HFFc6 (cell line): ENCODE measurements around the gene IQSEC2. TPM values are rescaled to one million over a fixed set of nuclear protein-coding genes. Genes with fewer than 3 reads are reported as not detected.

ENCODE experiments used
- DNase-seq: peaks from one replicate; pipeline ENCODE4 v3.0.0-alpha.2; 2018
- H3K27ac Mint-ChIP-seq: 2 replicates; pipeline ENCODE4 v1.8.0; 2020; ENCODE audit warnings: mild to moderate bottlenecking, mixed read lengths
- H3K27me3 Mint-ChIP-seq: 2 replicates; pipeline ENCODE4 v1.8.0; 2021; ENCODE audit warnings: mild to moderate bottlenecking, moderate library complexity, mixed read lengths; ENCODE audit not compliant: insufficient read depth
- H3K36me3 Mint-ChIP-seq: 2 replicates; pipeline ENCODE4 v1.8.0; 2021; ENCODE audit warnings: low read depth, mixed read lengths
- H3K4me1 Mint-ChIP-seq: 2 replicates; pipeline ENCODE4 v1.8.0; 2020; ENCODE audit warnings: low read depth, mixed read lengths
- H3K4me3 Mint-ChIP-seq: 2 replicates; pipeline ENCODE4 v1.8.0; 2020; ENCODE audit warnings: mild to moderate bottlenecking, moderate library complexity, mixed read lengths
- H3K9me3 Mint-ChIP-seq: 2 replicates; pipeline ENCODE4 v1.8.0; 2020; ENCODE audit warnings: mild to moderate bottlenecking, mixed read lengths
- total RNA-seq, 6 experiments: library from RNA; stranded (reverse); fragmentation: NEBNext Ultra II Directional; extraction: Animal tissue kit (Norgen Biotek cat#: 25700); gene quantifications; 2 replicates in 1 of 6; 3 replicates in 5 of 6; pipeline ENCODE4 v1.2.3, GENCODE V29; 2021
- TF ChIP-seq, protein P1 (sequence below): fragments of 200-600 bp; sonication (generic); IDR thresholded peaks from 2 replicates; pipeline ENCODE4 v1.5.0; 2021; ENCODE audit warnings: antibody characterized with exemption, mild to moderate bottlenecking

Gene IQSEC2
- total RNA-seq, 6 experiments from 2014 or later = 16.4 to 22.8 (median 20.0) TPM

DNA sequence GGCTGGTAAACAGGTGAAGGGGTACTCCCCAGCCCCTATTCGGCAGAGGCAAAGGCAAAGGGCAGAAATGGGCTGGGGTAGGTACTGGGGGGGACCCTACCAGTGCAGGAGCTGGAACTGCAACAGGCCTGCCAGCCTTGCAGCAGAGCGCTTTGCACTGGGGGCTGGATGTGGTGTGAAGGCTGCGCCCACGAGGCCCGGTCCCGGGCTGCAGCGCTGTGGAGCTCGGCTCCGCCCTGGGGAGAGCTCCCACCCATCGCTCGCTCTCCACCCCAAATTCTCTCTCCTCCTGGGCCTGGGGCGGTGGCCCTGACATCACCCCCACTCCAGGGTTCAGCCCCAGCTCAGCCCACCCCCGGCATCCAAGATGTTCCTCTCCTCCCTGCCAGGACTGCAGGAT lies 24.2 kb downstream of the IQSEC2 start:
- H3K4me1 Mint-ChIP-seq = peaks cover 2% of the 10 kb centered on the region
- no peaks in the 10 kb centered on the region for H3K9me3 Mint-ChIP-seq
- TF ChIP-seq, protein P1, sequence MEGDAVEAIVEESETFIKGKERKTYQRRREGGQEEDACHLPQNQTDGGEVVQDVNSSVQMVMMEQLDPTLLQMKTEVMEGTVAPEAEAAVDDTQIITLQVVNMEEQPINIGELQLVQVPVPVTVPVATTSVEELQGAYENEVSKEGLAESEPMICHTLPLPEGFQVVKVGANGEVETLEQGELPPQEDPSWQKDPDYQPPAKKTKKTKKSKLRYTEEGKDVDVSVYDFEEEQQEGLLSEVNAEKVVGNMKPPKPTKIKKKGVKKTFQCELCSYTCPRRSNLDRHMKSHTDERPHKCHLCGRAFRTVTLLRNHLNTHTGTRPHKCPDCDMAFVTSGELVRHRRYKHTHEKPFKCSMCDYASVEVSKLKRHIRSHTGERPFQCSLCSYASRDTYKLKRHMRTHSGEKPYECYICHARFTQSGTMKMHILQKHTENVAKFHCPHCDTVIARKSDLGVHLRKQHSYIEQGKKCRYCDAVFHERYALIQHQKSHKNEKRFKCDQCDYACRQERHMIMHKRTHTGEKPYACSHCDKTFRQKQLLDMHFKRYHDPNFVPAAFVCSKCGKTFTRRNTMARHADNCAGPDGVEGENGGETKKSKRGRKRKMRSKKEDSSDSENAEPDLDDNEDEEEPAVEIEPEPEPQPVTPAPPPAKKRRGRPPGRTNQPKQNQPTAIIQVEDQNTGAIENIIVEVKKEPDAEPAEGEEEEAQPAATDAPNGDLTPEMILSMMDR = no peak
- no peak overlapping the region for H3K4me3 Mint-ChIP-seq
- peaks cover 4% of the 10 kb centered on the region for H3K27me3 Mint-ChIP-seq
- DNase-seq = no peak
- H3K36me3 Mint-ChIP-seq = peaks cover 8% of the 10 kb centered on the region; the same call in 1 of the 2 replicates
- no peak overlapping the region for H3K27ac Mint-ChIP-seq

DNA sequence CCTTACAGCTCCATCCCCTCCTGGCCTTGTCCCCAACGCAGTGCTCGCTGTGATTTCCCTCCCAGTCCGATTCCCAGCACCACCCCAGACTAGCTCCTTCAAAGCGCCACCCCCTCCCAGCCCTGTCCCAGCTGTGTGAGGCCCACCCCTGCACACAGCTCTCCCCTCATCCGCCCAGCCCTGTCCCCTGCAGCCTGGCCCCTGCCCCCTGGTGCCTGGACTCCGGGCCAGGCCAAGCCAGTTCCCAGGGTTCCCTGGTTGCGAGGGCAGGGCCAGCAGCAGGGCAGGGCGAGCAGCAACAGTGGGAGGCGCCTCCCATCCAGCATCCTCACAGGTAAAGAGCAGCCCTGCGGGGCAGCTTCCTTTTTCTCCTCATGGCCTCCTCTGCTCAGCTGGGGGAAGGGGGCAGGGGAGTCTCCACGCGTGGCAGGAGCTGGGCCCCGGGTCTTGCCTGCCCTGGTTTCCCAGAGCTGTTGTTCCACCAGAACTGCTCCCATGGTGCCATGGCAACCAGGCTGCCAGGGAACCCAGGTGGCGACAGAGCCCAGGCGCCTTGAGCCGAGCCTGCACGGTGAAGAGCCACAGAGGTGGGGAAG lies 24.8 kb downstream of the IQSEC2 start:
- no peak for DNase-seq
- Mint-ChIP-seq H3K27ac (no peak overlapping the region), H3K36me3 (peaks cover 8% of the 10 kb centered on the region; the same call in 1 of the 2 replicates), H3K4me3 (no peak overlapping the region), H3K4me1 (no peaks in the 10 kb centered on the region), H3K9me3 (no peaks in the 10 kb centered on the region), H3K27me3 (peaks cover 3% of the 10 kb centered on the region)
- TF ChIP-seq, protein P1 = no peak

GRCh38 chrX:53255738-53256191 lies 25.6 kb downstream of the IQSEC2 start:
- H3K4me3 Mint-ChIP-seq = no peak overlapping the region
- no peaks in the 10 kb centered on the region for H3K4me1 Mint-ChIP-seq
- H3K36me3 Mint-ChIP-seq = peaks cover 8% of the 10 kb centered on the region; the same call in 1 of the 2 replicates
- no peak for DNase-seq
- H3K27me3 Mint-ChIP-seq = peaks cover 3% of the 10 kb centered on the region
- no peak overlapping the region for H3K27ac Mint-ChIP-seq
- TF ChIP-seq, protein P1 = no peak
- no peaks in the 10 kb centered on the region for H3K9me3 Mint-ChIP-seq

GRCh38 chrX:53254570-53255461 lies 26.6 kb downstream of the IQSEC2 start:
- peaks cover 8% of the 10 kb centered on the region; the same call in 1 of the 2 replicates for H3K36me3 Mint-ChIP-seq
- no peak overlapping the region for H3K27ac Mint-ChIP-seq
- no peaks in the 10 kb centered on the region for H3K9me3 Mint-ChIP-seq
- H3K4me3 Mint-ChIP-seq = no peak overlapping the region
- DNase-seq = no peak
- TF ChIP-seq, protein P1 = no peak
- peaks cover 3% of the 10 kb centered on the region for H3K27me3 Mint-ChIP-seq
- H3K4me1 Mint-ChIP-seq = no peaks in the 10 kb centered on the region

- DNase-seq = no peak
- H3K9me3 Mint-ChIP-seq = no peaks in the 10 kb centered on the region
- peaks cover 8% of the 10 kb centered on the region; the same call in 1 of the 2 replicates for H3K36me3 Mint-ChIP-seq
- no peak overlapping the region for H3K27ac Mint-ChIP-seq
- TF ChIP-seq, protein P1 = no peak
- no peaks in the 10 kb centered on the region for H3K4me1 Mint-ChIP-seq
- peaks cover 3% of the 10 kb centered on the region for H3K27me3 Mint-ChIP-seq
- no peak overlapping the region for H3K4me3 Mint-ChIP-seq
Measured at GRCh38 chrX:53253293-53254020, 27.9 kb downstream of the IQSEC2 start.
